Measurements from ENCODE around the gene RPL31. TPM values are rescaled to one million over a fixed set of nuclear protein-coding genes. Genes with fewer than 3 reads are reported as not detected.

The RPL31 gene
- total RNA-seq = 1,000 to 10,000 TPM; 1,385 to 1,395 TPM

- Mint-ChIP-seq H3K36me3 (ENCODE audit: insufficient read depth in 2 of 2) (peaks cover 27 to 42% of the 10 kb centered on the region in 2 donors), H3K4me3 (peak within 1 kb of the TSS; percentile 89 to 99)
Measured at GRCh38 chr2:101001691-101002561, at the start of gene RPL31. TSS of gene RPL31 (plus strand) at chr2:101002289. CDS start at chr2:101002702, 413 bp downstream.

GRCh38 chr2:100952512-100952911 lies 49.6 kb upstream of the RPL31 start:
- ATAC-seq (replicated peaks in 1 of 2) (peak; percentile 61 to 75), DNase-seq (no peak)
- peaks cover 20% of the 10 kb centered on the region for H3K4me1 Mint-ChIP-seq (ENCODE audit: low read depth)
- no peaks in the 10 kb centered on the region for H3K27me3 Mint-ChIP-seq (ENCODE audit: low read depth)
- no peaks in the 10 kb centered on the region for H3K9me3 Mint-ChIP-seq
- no peaks in the 10 kb centered on the region for H3K36me3 Mint-ChIP-seq (ENCODE audit: insufficient read depth in 2 of 2)
- H3K27ac Mint-ChIP-seq = peak overlapping the region; percentile 43
- H3K4me3 Mint-ChIP-seq = peak overlapping the region; percentile 5 to 46

More at GRCh38 chr2:101001691-101002561, at the start of gene RPL31:
- Mint-ChIP-seq H3K27me3 (ENCODE audit: low read depth) (no peaks in the 10 kb centered on the region), H3K9me3 (peaks cover 0 to 2% of the 10 kb centered on the region in 2 donors), H3K27ac (peak within 1 kb of the TSS; percentile 90), H3K4me1 (ENCODE audit: low read depth) (peaks cover 51% of the 10 kb centered on the region)
- ATAC-seq (replicated peaks in 1 of 2) (peak; percentile 95 to 97), DNase-seq (peak; percentile 96 to 98)

DNA sequence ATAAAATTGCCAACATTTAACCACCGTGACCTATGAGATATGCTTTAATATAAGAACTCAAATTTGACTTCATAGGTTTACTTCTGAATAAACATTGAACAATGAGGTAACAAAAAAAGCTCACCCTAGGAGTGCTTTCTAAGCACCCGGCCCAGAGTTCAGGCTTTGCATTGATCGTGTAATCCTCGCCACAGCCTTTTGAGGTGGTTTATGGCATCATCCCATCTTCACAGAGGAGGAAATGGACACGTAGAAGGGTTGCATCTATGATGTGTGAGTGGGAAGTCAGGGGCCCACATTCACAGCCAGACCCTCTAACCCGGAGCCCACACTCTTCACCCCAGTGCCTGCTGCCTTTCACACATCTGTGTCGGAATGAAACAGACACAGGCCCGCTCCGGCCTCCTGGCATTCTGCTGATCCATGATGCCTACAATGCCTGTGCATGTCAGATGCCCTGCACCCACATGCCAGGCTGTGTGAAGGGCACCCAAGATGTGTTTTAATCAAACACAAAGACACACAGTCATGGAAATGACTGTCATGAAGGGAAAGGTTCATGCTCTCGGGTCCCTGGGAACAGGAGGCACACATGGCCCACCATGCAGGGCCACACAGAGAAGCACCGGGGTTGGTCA lies 48.6 kb upstream of the RPL31 start:
- Mint-ChIP-seq H3K27ac (no peak overlapping the region), H3K4me3 (no peak overlapping the region), H3K9me3 (no peaks in the 10 kb centered on the region), H3K4me1 (ENCODE audit: low read depth) (peaks cover 20% of the 10 kb centered on the region), H3K36me3 (ENCODE audit: insufficient read depth in 2 of 2) (no peaks in the 10 kb centered on the region), H3K27me3 (ENCODE audit: low read depth) (no peaks in the 10 kb centered on the region)
- DNase-seq = peak; percentile 33 to 51
- peak; percentile 73 to 81 for ATAC-seq (replicated peaks in 1 of 2)

- Mint-ChIP-seq H3K4me1 (ENCODE audit: low read depth) (peaks cover 21% of the 10 kb centered on the region), H3K4me3 (no peak overlapping the region), H3K27me3 (ENCODE audit: low read depth) (no peaks in the 10 kb centered on the region), H3K36me3 (ENCODE audit: insufficient read depth in 2 of 2) (no peaks in the 10 kb centered on the region), H3K27ac (no peak overlapping the region), H3K9me3 (no peaks in the 10 kb centered on the region)
- ATAC-seq (replicated peaks in 1 of 2) = no peak
- DNase-seq = no peak
Measured at GRCh38 chr2:100954044-100954420, 48.1 kb upstream of the RPL31 start.

GRCh38 chr2:100955226-100955625 lies 46.9 kb upstream of the RPL31 start:
- no peaks in the 10 kb centered on the region for H3K9me3 Mint-ChIP-seq

GRCh38 chr2:100956081-100956480 lies 46.0 kb upstream of the RPL31 start:
- no peak for ATAC-seq (replicated peaks in 1 of 2)
- Mint-ChIP-seq H3K4me1 (ENCODE audit: low read depth) (peaks cover 27% of the 10 kb centered on the region), H3K27ac (no peak overlapping the region)

More at GRCh38 chr2:100955226-100955625, 46.9 kb upstream of the RPL31 start:
- Mint-ChIP-seq H3K36me3 (ENCODE audit: insufficient read depth in 2 of 2) (no peaks in the 10 kb centered on the region), H3K27me3 (ENCODE audit: low read depth) (no peaks in the 10 kb centered on the region), H3K4me3 (no peak overlapping the region), H3K4me1 (ENCODE audit: low read depth) (peaks cover 27% of the 10 kb centered on the region), H3K27ac (no peak overlapping the region)
- ATAC-seq (replicated peaks in 1 of 2) (no peak), DNase-seq (no peak)

GRCh38 chr2:100957996-100958653 lies 44.0 kb upstream of the RPL31 start:
- H3K9me3 Mint-ChIP-seq = no peaks in the 10 kb centered on the region
- no peak for ATAC-seq (replicated peaks in 1 of 2)
- H3K4me1 Mint-ChIP-seq (ENCODE audit: low read depth) = peaks cover 15% of the 10 kb centered on the region
- no peak for DNase-seq
- no peaks in the 10 kb centered on the region for H3K27me3 Mint-ChIP-seq (ENCODE audit: low read depth)
- no peak overlapping the region for H3K27ac Mint-ChIP-seq
- no peaks in the 10 kb centered on the region for H3K36me3 Mint-ChIP-seq (ENCODE audit: insufficient read depth in 2 of 2)
- H3K4me3 Mint-ChIP-seq = no peak overlapping the region

More at GRCh38 chr2:100956081-100956480, 46.0 kb upstream of the RPL31 start:
- no peaks in the 10 kb centered on the region for H3K36me3 Mint-ChIP-seq (ENCODE audit: insufficient read depth in 2 of 2)
- no peak for DNase-seq
- H3K9me3 Mint-ChIP-seq = no peaks in the 10 kb centered on the region
- H3K27me3 Mint-ChIP-seq (ENCODE audit: low read depth) = no peaks in the 10 kb centered on the region
- no peak overlapping the region for H3K4me3 Mint-ChIP-seq

DNA sequence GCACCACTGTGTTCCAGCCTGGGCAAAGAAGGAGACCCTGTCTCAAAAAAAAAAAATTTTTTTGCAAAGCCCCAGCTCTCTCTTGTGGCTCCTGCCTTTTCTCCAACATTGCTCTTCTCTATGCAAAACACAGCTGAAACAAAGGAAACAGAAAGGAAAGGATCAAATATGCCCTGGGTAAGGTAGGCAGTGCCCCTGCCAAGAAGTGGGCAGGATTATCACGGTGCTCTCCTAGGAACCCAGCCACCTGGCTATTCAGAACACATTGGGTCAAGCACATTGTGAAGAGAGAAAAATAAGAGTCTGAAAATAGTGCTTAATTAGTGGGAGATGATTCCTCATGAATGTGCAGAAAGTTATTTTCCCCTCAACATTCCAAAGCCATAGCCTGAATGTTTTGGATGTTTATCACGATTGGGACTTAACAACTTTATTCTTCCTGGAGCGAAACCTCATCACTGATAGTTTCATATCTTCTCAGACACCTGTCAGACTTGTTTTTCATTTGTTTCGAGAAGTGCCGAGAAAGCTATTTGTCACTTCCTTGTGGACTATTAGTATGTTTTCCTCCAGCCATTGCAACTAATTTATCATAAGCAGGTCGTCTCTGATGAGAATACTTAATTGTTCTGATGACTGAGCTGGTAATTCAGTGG lies 42.7 kb upstream of the RPL31 start:
- Mint-ChIP-seq H3K4me3 (no peak overlapping the region), H3K9me3 (no peaks in the 10 kb centered on the region), H3K27ac (no peak overlapping the region), H3K27me3 (ENCODE audit: low read depth) (no peaks in the 10 kb centered on the region), H3K36me3 (ENCODE audit: insufficient read depth in 2 of 2) (no peaks in the 10 kb centered on the region), H3K4me1 (ENCODE audit: low read depth) (peaks cover 8% of the 10 kb centered on the region)
- DNase-seq = no peak
- no peak for ATAC-seq (replicated peaks in 1 of 2)

DNA sequence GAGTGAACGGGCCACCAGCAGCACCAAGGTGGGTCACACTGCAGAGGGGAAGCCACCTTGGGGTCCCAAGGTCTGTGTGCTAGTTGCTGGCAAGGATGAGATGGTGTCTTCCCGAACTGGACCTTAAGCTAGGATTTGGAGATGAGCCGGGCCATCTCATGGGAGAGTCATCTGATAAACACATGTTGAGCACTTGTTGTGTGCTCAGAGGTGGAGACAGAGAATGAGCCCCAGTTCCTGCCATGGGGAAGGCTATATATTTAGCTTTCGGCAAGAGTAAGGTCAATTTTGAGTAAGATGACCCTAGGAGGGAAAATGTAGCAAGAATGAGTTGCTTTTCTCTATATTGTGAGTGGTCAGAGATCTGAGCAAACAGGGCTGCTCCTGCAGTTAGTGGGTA lies 41.4 kb upstream of the RPL31 start:
- no peak for DNase-seq
- ATAC-seq (replicated peaks in 1 of 2) = no peak
- no peak overlapping the region for H3K4me3 Mint-ChIP-seq
- no peaks in the 10 kb centered on the region for H3K27me3 Mint-ChIP-seq (ENCODE audit: low read depth)
- H3K27ac Mint-ChIP-seq = no peak overlapping the region
- no peaks in the 10 kb centered on the region for H3K36me3 Mint-ChIP-seq (ENCODE audit: insufficient read depth in 2 of 2)
- no peaks in the 10 kb centered on the region for H3K9me3 Mint-ChIP-seq
- peaks cover 8% of the 10 kb centered on the region for H3K4me1 Mint-ChIP-seq (ENCODE audit: low read depth)

DNA sequence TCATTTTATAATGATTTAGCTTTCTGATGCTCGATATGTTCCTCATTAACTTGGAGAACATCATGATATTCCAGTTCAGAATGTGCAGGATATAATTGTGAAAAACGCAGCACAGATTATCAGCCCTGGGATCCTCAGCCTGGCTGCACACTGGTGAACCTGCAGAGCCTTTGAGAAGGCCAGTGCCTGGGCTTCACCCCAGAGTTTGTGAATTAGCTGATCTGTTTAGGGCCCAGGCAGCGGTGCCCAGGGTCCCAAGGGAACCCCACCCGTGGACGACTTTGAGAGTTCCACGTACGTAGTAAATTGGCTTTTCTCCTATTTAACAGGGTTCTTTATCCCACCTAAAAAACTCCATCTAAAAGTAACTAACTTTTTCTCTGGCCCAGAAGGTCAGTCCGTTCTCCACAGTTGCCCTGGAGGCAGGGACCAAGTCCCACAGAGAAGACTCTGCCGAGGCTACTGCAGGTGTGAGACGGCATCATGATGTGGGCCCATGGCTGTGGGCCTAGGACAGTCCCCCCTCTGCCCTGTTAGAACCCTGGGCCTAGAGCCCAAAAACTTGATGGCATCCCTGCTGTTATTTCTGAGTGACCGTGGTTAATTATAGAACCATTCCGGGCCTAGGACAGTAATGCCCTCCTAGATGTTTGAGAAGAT lies 39.6 kb upstream of the RPL31 start:
- DNase-seq (no peak), ATAC-seq (replicated peaks in 1 of 2) (no peak)
- Mint-ChIP-seq H3K4me1 (ENCODE audit: low read depth) (peaks cover 8% of the 10 kb centered on the region), H3K27ac (no peak overlapping the region), H3K4me3 (no peak overlapping the region), H3K9me3 (no peaks in the 10 kb centered on the region), H3K27me3 (ENCODE audit: low read depth) (no peaks in the 10 kb centered on the region), H3K36me3 (ENCODE audit: insufficient read depth in 2 of 2) (no peaks in the 10 kb centered on the region)

GRCh38 chr2:100963026-100963375 lies 39.1 kb upstream of the RPL31 start:
- no peaks in the 10 kb centered on the region for H3K36me3 Mint-ChIP-seq (ENCODE audit: insufficient read depth in 2 of 2)
- DNase-seq = no peak
- no peaks in the 10 kb centered on the region for H3K27me3 Mint-ChIP-seq (ENCODE audit: low read depth)
- no peaks in the 10 kb centered on the region for H3K9me3 Mint-ChIP-seq
- no peak overlapping the region for H3K4me3 Mint-ChIP-seq
- ATAC-seq (replicated peaks in 1 of 2) = no peak
- H3K4me1 Mint-ChIP-seq (ENCODE audit: low read depth) = peaks cover 8% of the 10 kb centered on the region
- H3K27ac Mint-ChIP-seq = no peak overlapping the region

- H3K9me3 Mint-ChIP-seq = no peaks in the 10 kb centered on the region
- no peak overlapping the region for H3K4me3 Mint-ChIP-seq
- H3K27ac Mint-ChIP-seq = no peak overlapping the region
- H3K36me3 Mint-ChIP-seq (ENCODE audit: insufficient read depth in 2 of 2) = no peaks in the 10 kb centered on the region
- peaks cover 5% of the 10 kb centered on the region for H3K4me1 Mint-ChIP-seq (ENCODE audit: low read depth)
- no peaks in the 10 kb centered on the region for H3K27me3 Mint-ChIP-seq (ENCODE audit: low read depth)
- DNase-seq (no peak), ATAC-seq (replicated peaks in 1 of 2) (no peak)
Measured at GRCh38 chr2:100964222-100964621, 37.9 kb upstream of the RPL31 start.

All from activated T-cell treated with anti-CD3 and anti-CD28 coated beads, Interleukin-2, amount 50 U/mL, for 72 hours (primary cell).